Measurements from ENCODE around the gene CARD19.

GRCh38 chr9:93085676-93086075 lies 10.3 kb upstream of the CARD19 start:
- TF ChIP-seq CTCF (IDR thresholded peaks at IDR 0.05) (no peak), POLR2A (IDR thresholded peaks at IDR 0.05) (no peak)
